ENCODE measurements around the gene HPS1. TPM values are rescaled to one million over a fixed set of nuclear protein-coding genes. Genes with fewer than 3 reads are reported as not detected.

Gene HPS1
- total and polyA plus RNA-seq, 2 of the 8 experiments (the other 6 are each of a cell fraction or from before 2014, with no cell fraction given), result 38.7 to 61.7 TPM

GRCh38 chr10:98435178-98435577 lies 11.6 kb downstream of the HPS1 start:
- Histone ChIP-seq H2BK5ac (ENCODE audit: low read depth, low read length) (no peak overlapping the region), H4K20me1 (replicated peaks in 1 of 2; ENCODE audit: control insufficient read depth in 1 of 2, insufficient read depth in 2 of 2, low read length in 2 of 2) (no peaks in the 10 kb centered on the region), H3K4me3 (ENCODE audit: extremely low read depth in 1 of 4, insufficient read depth in 2 of 4, low read depth in 3 of 4, low read length in 4 of 4) (no peak overlapping the region), H3K27me3 (replicated peaks in 1 of 4; ENCODE audit: control insufficient read depth in 3 of 4, extremely low read depth in 1 of 4, insufficient read depth in 3 of 4, low read length in 3 of 4) (no peaks in the 10 kb centered on the region), H2AFZ (ENCODE audit: low read length) (no peak overlapping the region), H2AK5ac (ENCODE audit: low read depth, low read length) (no peak overlapping the region), H3K4me1 (replicated peaks in 1 of 4; ENCODE audit: control insufficient read depth in 3 of 4, insufficient read depth in 4 of 4, low read length in 3 of 4) (no peaks in the 10 kb centered on the region), H3K4ac (replicated peaks; ENCODE audit: insufficient read length, low read depth, low read length) (no peak overlapping the region), H4K8ac (ENCODE audit: extremely low read depth, insufficient read depth, low read length) (no peak overlapping the region), H3K9me3 (ENCODE audit: insufficient read depth in 2 of 2, low read depth in 1 of 2, low read length in 1 of 2) (peaks cover 11 to 16% of the 10 kb centered on the region in 2 experiments), H3K27ac (ENCODE audit: low read depth, low read length) (no peak overlapping the region), H3K14ac (ENCODE audit: insufficient read length) (no peak overlapping the region), H3K23ac (ENCODE audit: insufficient read length) (no peak overlapping the region), H3K9ac (replicated peaks in 1 of 4; ENCODE audit: extremely low read depth in 1 of 4, low read depth in 3 of 4, low read length in 3 of 4) (no peak overlapping the region), H3K23me2 (ENCODE audit: low read depth, low read length) (no peaks in the 10 kb centered on the region), H3K56ac (replicated peaks; ENCODE audit: insufficient read length, low read depth, low read length) (no peak overlapping the region), H3K79me2 (ENCODE audit: control insufficient read depth in 1 of 2, insufficient read depth in 2 of 2, low read length in 2 of 2) (no peaks in the 10 kb centered on the region), H3K18ac (ENCODE audit: extremely low read depth, low read length) (no peak overlapping the region), H4K91ac (replicated peaks; ENCODE audit: insufficient read length, low read length) (no peak overlapping the region), H2BK20ac (ENCODE audit: low read length) (no peak overlapping the region), H2BK15ac (ENCODE audit: low read length) (no peak overlapping the region), H3K79me1 (ENCODE audit: low read depth, low read length) (no peaks in the 10 kb centered on the region), H2BK120ac (replicated peaks; ENCODE audit: low read depth, low read length) (no peak overlapping the region), H3K36me3 (ENCODE audit: control insufficient read depth in 2 of 4, insufficient read depth in 4 of 4, low read length in 3 of 4) (peaks cover 2 to 68% (median 36%) of the 10 kb centered on the region in 4 experiments; a peak in 6 of 8 replicates), H4K5ac (ENCODE audit: insufficient read length, low read depth, low read length) (no peak overlapping the region), H3K4me2 (ENCODE audit: insufficient read depth in 1 of 2, low read depth in 2 of 2, low read length in 2 of 2) (no peak overlapping the region), H2BK12ac (ENCODE audit: low read depth, low read length) (no peak overlapping the region)
- FAIRE-seq, result no peak
- no peak for DNase-seq (ENCODE audit: low read depth in 1 of 2, low spot score in 2 of 2)
- CTCF ChIA-PET (ENCODE audit: partially characterized antibody), result interaction anchor here (1.0 to 2.5 kb wide), 3 partner anchors 10 to 1020 kb away, joined by 3 to 23 read pairs (median 11); no protein-coding TSS in a partner anchor
- TF ChIP-seq PHF8 (conservative IDR thresholded peaks at IDR 0.05; ENCODE audit: low read depth, low read length), result no peak
- TF ChIP-seq GABPA (IDR thresholded peaks at IDR 0.05; ENCODE audit: borderline replicate concordance, insufficient read depth, low read length), result no peak
- TF ChIP-seq TEAD4 (IDR thresholded peaks at IDR 0.05; ENCODE audit: low read depth, low read length), result no peak
- TF ChIP-seq TCF12 (IDR thresholded peaks at IDR 0.05; ENCODE audit: low read depth, low read length), result no peak
- no peak for TF ChIP-seq RAD21 (IDR thresholded peaks at IDR 0.05 in 1 of 2, conservative IDR thresholded peaks at IDR 0.05 in 1 of 2; ENCODE audit: low read depth in 2 of 2, low read length in 2 of 2)
- 93% methylated on average over 12 of the region's 12 CpGs; no CpG with 5 or more reads in 1 of the 2 experiments for WGBS, 2 experiments (ENCODE audit: extremely low coverage in 1 of 2, insufficient coverage in 1 of 2, insufficient read length in 1 of 2, insufficient replicate concordance in 2 of 2, low coverage in 1 of 2, low lambda C conversion rate in 2 of 2, missing lambda C conversion rate in 1 of 2)
- POLR2A ChIA-PET (ENCODE audit: partially characterized antibody), result interaction anchor here (0.5 kb wide), 1 partner anchor 190 kb away, joined by 3 read pairs; no protein-coding TSS in a partner anchor

Data from H1 (cell line).